Measurements from ENCODE around the gene CACHD1.

The CACHD1 gene

GRCh38 chr1:64555947-64556346 lies 86.0 kb downstream of the CACHD1 start:
- DNase-seq, result no peak

GRCh38 chr1:64561993-64562392 lies 92.1 kb downstream of the CACHD1 start:
- no peak for DNase-seq

GRCh38 chr1:64563958-64564565 lies 94.1 kb downstream of the CACHD1 start:
- DNase-seq, result no peak

GRCh38 chr1:64564891-64565290 lies 95.0 kb downstream of the CACHD1 start:
- no peak for DNase-seq

GRCh38 chr1:64567426-64568170 lies 97.7 kb downstream of the CACHD1 start:
- no peak for DNase-seq

GRCh38 chr1:64568171-64568450 lies 98.2 kb downstream of the CACHD1 start:
- DNase-seq, result no peak

GRCh38 chr1:64569411-64569810 lies 99.5 kb downstream of the CACHD1 start:
- no peak for DNase-seq

- no peak for DNase-seq
Measured at GRCh38 chr1:64570267-64570855, 100.4 kb downstream of the CACHD1 start.

- no peak for DNase-seq
Measured at GRCh38 chr1:64572222-64572900, 102.4 kb downstream of the CACHD1 start.

- DNase-seq, result no peak
Measured at GRCh38 chr1:64574301-64574700, 104.4 kb downstream of the CACHD1 start.

- no peak for DNase-seq
Measured at GRCh38 chr1:64575881-64576676, 106.2 kb downstream of the CACHD1 start.

GRCh38 chr1:64578270-64578973 lies 108.5 kb downstream of the CACHD1 start:
- no peak for DNase-seq

- no peak for DNase-seq
Measured at GRCh38 chr1:64579767-64580166, 109.8 kb downstream of the CACHD1 start.

GRCh38 chr1:64581135-64581842 lies 111.4 kb downstream of the CACHD1 start:
- no peak for DNase-seq

GRCh38 chr1:64581843-64582185 lies 111.9 kb downstream of the CACHD1 start:
- no peak for DNase-seq

GRCh38 chr1:64584479-64584878 lies 114.5 kb downstream of the CACHD1 start:
- DNase-seq, result no peak

GRCh38 chr1:64588876-64589275 lies 118.9 kb downstream of the CACHD1 start:
- no peak for DNase-seq

- no peak for DNase-seq
Measured at GRCh38 chr1:64590316-64590715, 120.4 kb downstream of the CACHD1 start.

GRCh38 chr1:64594446-64594845 lies 124.5 kb downstream of the CACHD1 start:
- no peak for DNase-seq

- DNase-seq, result no peak
Measured at GRCh38 chr1:64595871-64596515, 126.1 kb downstream of the CACHD1 start.

GRCh38 chr1:64597113-64597512 lies 127.2 kb downstream of the CACHD1 start:
- DNase-seq, result no peak
